GM12878 (cell line): ENCODE measurements around the gene SPINDOC. TPM values are rescaled to one million over a fixed set of nuclear protein-coding genes. Genes with fewer than 3 reads are reported as not detected.

ENCODE experiments used
- ATAC-seq: fragments of 200-7000 bp; cut with Tn5 transposase; 3 replicates; pipeline ENCODE4 v1.9.1; 2020; ENCODE audit warnings: mild to moderate bottlenecking, moderate library complexity
- BruUV-seq: library from RNA; stranded (reverse); fragments of 400-500 nt; replicated peaks from 2 replicates; lab custom pipeline; 2021; lab: Mats Ljungman, UMichigan
- CTCF ChIA-PET: fragments of 300-600 bp; sonication (Branson Sonifier 250); formaldehyde crosslinking; extraction: SDS; loops from one replicate; lab custom pipeline; 2021; ENCODE audit warnings: inconsistent platforms; lab: Yijun Ruan, JAX
- POLR2A ChIA-PET: fragments of 350-600 bp; formaldehyde crosslinking; extraction: SDS; loops from one replicate; lab custom pipeline; 2021; ENCODE audit warnings: inconsistent platforms; lab: Charles Lee
- RAD21 ChIA-PET: fragments of 300-600 bp; sonication (Branson Sonifier 250); formaldehyde crosslinking; loops from one replicate; lab custom pipeline; 2023; ENCODE audit warnings: antibody characterized with exemption; ENCODE audit not compliant: unreplicated experiment; lab: Charles Lee
- SMC1A ChIA-PET: fragments of 300-600 bp; sonication (Branson Sonifier 250); formaldehyde crosslinking; loops from one replicate; lab custom pipeline; 2023; ENCODE audit not compliant: unreplicated experiment, uncharacterized antibody; lab: Charles Lee
- DNase-seq: peaks from one replicate; pipeline ENCODE4 v3.0.0-alpha.2; 2011; ENCODE audit warnings: low read depth, low spot score
- FAIRE-seq: peaks from 3 replicates; lab custom pipeline; 2011; peaks lifted over from hg19 to GRCh38; lab: Jason Lieb, UNC
- H2AFZ ChIP-seq: 2 replicates; pipeline ENCODE4 v1.6.0; 2011; ENCODE audit warnings: low read depth, low read length, control low read depth; ENCODE audit not compliant: control insufficient read depth
- H3K27ac ChIP-seq: 2 replicates; pipeline ENCODE4 v1.5.1; 2011; ENCODE audit warnings: control low read depth; ENCODE audit not compliant: control insufficient read depth, insufficient read depth
- H3K27me3 ChIP-seq, 2 experiments: replicated peaks in 1 of 2; 2 replicates each; pipeline versions ENCODE4 v1.6.0 to v1.6.1; 2011; ENCODE audit warnings: low read length in 1 of 2; ENCODE audit not compliant: control insufficient read depth in 2 of 2, insufficient read depth in 2 of 2
- H3K36me3 ChIP-seq, 2 experiments: 2 replicates each; pipeline ENCODE4 v1.5.1; 2011; ENCODE audit warnings: low read length in 1 of 2; ENCODE audit not compliant: control insufficient read depth in 2 of 2, insufficient read depth in 2 of 2
- H3K4me1 ChIP-seq: 2 replicates; pipeline ENCODE4 v1.6.1; 2011; ENCODE audit warnings: mild to moderate bottlenecking, low read length, moderate library complexity, mixed read lengths; ENCODE audit not compliant: control insufficient read depth, insufficient read depth
- H3K4me2 ChIP-seq: 2 replicates; pipeline ENCODE4 v1.6.0; 2011; ENCODE audit warnings: control low read depth; ENCODE audit not compliant: control insufficient read depth, insufficient read depth
- H3K4me3 ChIP-seq: fragments of 200-600 bp; sonication (generic); 2 replicates; pipeline ENCODE4 v1.5.1; 2016
- H3K79me2 ChIP-seq: 2 replicates; pipeline ENCODE4 v1.6.0; 2011; ENCODE audit warnings: low read length; ENCODE audit not compliant: control insufficient read depth, insufficient read depth
- H3K9ac ChIP-seq: 2 replicates; pipeline ENCODE4 v1.8.0; 2011; ENCODE audit warnings: low read length, control low read depth, mixed read lengths; ENCODE audit not compliant: control insufficient read depth, insufficient read depth
- H3K9me3 ChIP-seq: replicated peaks from 3 replicates; pipeline ENCODE4 v1.5.1; 2011; ENCODE audit warnings: mild to moderate bottlenecking, low read length; ENCODE audit not compliant: control insufficient read depth, insufficient read depth
- H4K20me1 ChIP-seq: 2 replicates; pipeline ENCODE4 v1.6.0; 2011; ENCODE audit not compliant: control insufficient read depth, insufficient read depth
- ATF7 ChIP-seq: fragments of 450-650 bp; IDR thresholded peaks from 2 replicates; pipeline ENCODE4 v1.6.1; 2016; ENCODE audit warnings: low read depth, mild to moderate bottlenecking
- CBFB ChIP-seq: IDR thresholded peaks from 2 replicates; pipeline ENCODE4 v1.6.1; 2016; ENCODE audit warnings: antibody characterized with exemption, low read depth
- CHD1 ChIP-seq: IDR thresholded peaks from 2 replicates; pipeline ENCODE4 v1.6.1; 2012; ENCODE audit warnings: low read depth, low read length, improper control_type of control experiment
- E2F8 ChIP-seq: fragments of 450-650 bp; IDR thresholded peaks from 2 replicates; pipeline ENCODE4 v1.6.1; 2018; ENCODE audit warnings: mild to moderate bottlenecking, low read depth, moderate library complexity; ENCODE audit not compliant: partially characterized antibody
- EED ChIP-seq: sonication (generic); IDR thresholded peaks from 2 replicates; pipeline ENCODE4 v1.6.1; 2016; ENCODE audit warnings: antibody characterized with exemption, low read depth
- EGR1 ChIP-seq, 2 experiments: IDR thresholded peaks; 1 replicate in 1 of 2; 2 replicates in 1 of 2; pipeline ENCODE4 v1.6.1; 2011 to 2012; ENCODE audit warnings: low read depth in 2 of 2, low read length in 2 of 2, borderline replicate concordance in 1 of 2, mild to moderate bottlenecking in 1 of 2, moderate library complexity in 1 of 2
- KAT2A ChIP-seq: conservative IDR thresholded peaks from 2 replicates; pipeline ENCODE4 v1.6.1; 2011; ENCODE audit warnings: low read depth, low read length; ENCODE audit not compliant: control insufficient read depth
- POLR2AphosphoS2 ChIP-seq: IDR thresholded peaks from 2 replicates; pipeline ENCODE4 v1.6.1; 2011; ENCODE audit warnings: low read depth, mild to moderate bottlenecking, low read length, improper control_type of control experiment, moderate library complexity
- RCOR1 ChIP-seq: conservative IDR thresholded peaks from 2 replicates; pipeline ENCODE4 v1.6.1; 2012; ENCODE audit warnings: low read depth, low read length, improper control_type of control experiment
- SMC3 ChIP-seq: IDR thresholded peaks from 2 replicates; pipeline ENCODE4 v1.6.1; 2011; ENCODE audit warnings: low read length, improper control_type of control experiment, borderline replicate concordance
- TARDBP ChIP-seq: IDR thresholded peaks from 2 replicates; pipeline ENCODE4 v1.6.1; 2016; ENCODE audit warnings: borderline replicate concordance
- ZNF24 ChIP-seq: fragments of 450-650 bp; IDR thresholded peaks from 2 replicates; pipeline ENCODE4 v1.6.1; 2017; ENCODE audit warnings: antibody characterized with exemption, mild to moderate bottlenecking
- WGBS: methylation state at CpG from one replicate; pipeline ENCODE4 v1.1.6; 2016; ENCODE audit warnings: low lambda C conversion rate; ENCODE audit not compliant: insufficient replicate concordance, insufficient coverage; ENCODE audit errors: missing lambda C conversion rate; 5-methylcytosine and 5-hydroxymethylcytosine counted together
- in situ Hi-C: fragments of 300-500 bp; cut with MboI; formaldehyde crosslinking; loops from 9 replicates; pipeline ENCODE4 v1.14.3; 2018; ENCODE audit warnings: mixed read lengths
- intact Hi-C: fragments of 100-400 bp; cut with micrococcal nuclease; formaldehyde crosslinking; loops from one replicate; pipeline ENCODE4 v1.14.2; 2022; ENCODE audit not compliant: unreplicated experiment
- polyA plus RNA-seq, 11 experiments: library from polyadenylated mRNA; depleted of rRNA in 4 of 11; unstranded in 6 of 11; stranded (reverse) in 5 of 11; fragments of >200 nt; fragmentation: Nextera tagmentation in 4 of 11; fragmentation: Illumina TruSeq in 1 of 11; extraction: Ambion mirVana in 4 of 11; extraction: Trizol in 1 of 11; gene quantifications; 1 replicate in 1 of 11; 2 replicates in 10 of 11; pipeline versions ENCODE4 v1.2.1 to v1.2.3, GENCODE V29; 2011 to 2016; ENCODE audit warnings: inconsistent platforms in 2 of 11, missing spikeins in 2 of 11, low read depth in 1 of 11
- total RNA-seq, 4 experiments: library from RNA; depleted of rRNA in 3 of 4; stranded (reverse); fragments of >200 nt in 3 of 4; fragmentation: Illumina TruSeq in 1 of 4; extraction: Trizol in 1 of 4; gene quantifications; 2 replicates each; pipeline versions ENCODE4 v1.2.1 to v1.2.3, GENCODE V29; 2013 to 2021
- TF ChIP-seq, protein P1 (sequence below): IDR thresholded peaks from 2 replicates; pipeline ENCODE4 v1.6.1; 2012; ENCODE audit warnings: low read length, inconsistent platforms
- TF ChIP-seq, protein P2 (sequence below): fragments of 450-650 bp; IDR thresholded peaks from 2 replicates; pipeline ENCODE4 v1.6.1; 2018; ENCODE audit warnings: borderline replicate concordance, mild to moderate bottlenecking; ENCODE audit not compliant: partially characterized antibody
- TF ChIP-seq, protein P3 (sequence below): fragments of 450-650 bp; IDR thresholded peaks from 2 replicates; pipeline ENCODE4 v1.6.1; 2017; ENCODE audit warnings: low read depth, mild to moderate bottlenecking, moderate library complexity

SPINDOC gene
- total and polyA plus RNA-seq, 10 of the 15 experiments (the other 5 are each of a cell fraction or from before 2014, with no cell fraction given): 0.88 to 38.2 (median 16.9) TPM

DNA sequence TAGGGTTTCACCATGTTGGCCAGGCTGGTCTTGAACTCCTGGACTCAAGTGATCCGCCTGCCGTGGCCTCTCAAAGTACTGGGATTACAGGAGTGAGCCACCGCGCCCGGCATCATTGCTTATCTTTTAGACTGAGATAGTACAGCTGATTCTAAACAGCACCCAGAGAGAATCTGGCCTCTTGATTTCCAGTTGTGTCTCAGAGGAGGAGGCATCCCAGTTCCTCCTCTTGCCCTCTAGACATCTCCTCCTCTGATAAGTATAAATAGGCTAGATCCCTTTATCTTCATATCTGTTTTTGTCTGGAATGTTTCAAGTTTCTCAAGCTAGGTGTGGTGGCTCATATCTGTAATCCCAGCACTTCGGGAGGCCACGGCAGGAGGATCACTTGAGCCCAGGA lies 32.7 kb downstream of the SPINDOC start:
- intact Hi-C loops (no loop called here), in situ Hi-C loops (no loop called here)
- WGBS: 90% methylated on average over 7 of the region's 7 CpGs
- H2AFZ ChIP-seq: no peak overlapping the region
- ChIA-PET POLR2A (no interaction called here), RAD21 (interaction anchor here (0.7 kb wide), 1 partner anchor 78 kb away, joined by 3 read pairs; the partner anchor contains the start of gene ZFTA), SMC1A (interaction anchor here (0.9 to 18.4 kb wide), 2 partner anchors 9 to 102 kb away, joined by 4 to 234 read pairs; no protein-coding TSS in a partner anchor), CTCF (interaction anchor here (0.8 to 4.3 kb wide), 2 partner anchors 28 to 100 kb away, joined by 3 to 14 read pairs; no protein-coding TSS in a partner anchor)
- H3K9me3 ChIP-seq: no peaks in the 10 kb centered on the region
- no peaks in the 10 kb centered on the region for H3K27me3 ChIP-seq
- ATAC-seq: no peak
- DNase-seq: no peak
- H3K4me1 ChIP-seq: peaks cover 16% of the 10 kb centered on the region
- H4K20me1 ChIP-seq: peaks cover 7% of the 10 kb centered on the region
- no peak overlapping the region for H3K4me2 ChIP-seq
- no peak for FAIRE-seq
- no peak overlapping the region for H3K9ac ChIP-seq
- H3K79me2 ChIP-seq: peaks cover 78% of the 10 kb centered on the region
- H3K4me3 ChIP-seq: no peak overlapping the region
- H3K36me3 ChIP-seq: peaks cover 0 to 13% of the 10 kb centered on the region in 2 experiments; a peak in 3 of 4 replicates
- no peak overlapping the region for H3K27ac ChIP-seq
- no TSS peak for BruUV-seq
- TF ChIP-seq SMC3 (no peak), EGR1 (IDR thresholded peaks at IDR 0.05; ENCODE audit: borderline replicate concordance in 1 of 2, low read depth in 2 of 2, low read length in 2 of 2) (no peak), TARDBP (no peak), KAT2A (no peak), POLR2AphosphoS2 (no peak), RCOR1 (no peak), E2F8 (no peak), ZNF24 (no peak), CBFB (no peak), EED (no peak), ATF7 (no peak), CHD1 (no peak)
- TF ChIP-seq, protein P1, sequence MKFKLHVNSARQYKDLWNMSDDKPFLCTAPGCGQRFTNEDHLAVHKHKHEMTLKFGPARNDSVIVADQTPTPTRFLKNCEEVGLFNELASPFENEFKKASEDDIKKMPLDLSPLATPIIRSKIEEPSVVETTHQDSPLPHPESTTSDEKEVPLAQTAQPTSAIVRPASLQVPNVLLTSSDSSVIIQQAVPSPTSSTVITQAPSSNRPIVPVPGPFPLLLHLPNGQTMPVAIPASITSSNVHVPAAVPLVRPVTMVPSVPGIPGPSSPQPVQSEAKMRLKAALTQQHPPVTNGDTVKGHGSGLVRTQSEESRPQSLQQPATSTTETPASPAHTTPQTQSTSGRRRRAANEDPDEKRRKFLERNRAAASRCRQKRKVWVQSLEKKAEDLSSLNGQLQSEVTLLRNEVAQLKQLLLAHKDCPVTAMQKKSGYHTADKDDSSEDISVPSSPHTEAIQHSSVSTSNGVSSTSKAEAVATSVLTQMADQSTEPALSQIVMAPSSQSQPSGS: no peak
- TF ChIP-seq, protein P2, sequence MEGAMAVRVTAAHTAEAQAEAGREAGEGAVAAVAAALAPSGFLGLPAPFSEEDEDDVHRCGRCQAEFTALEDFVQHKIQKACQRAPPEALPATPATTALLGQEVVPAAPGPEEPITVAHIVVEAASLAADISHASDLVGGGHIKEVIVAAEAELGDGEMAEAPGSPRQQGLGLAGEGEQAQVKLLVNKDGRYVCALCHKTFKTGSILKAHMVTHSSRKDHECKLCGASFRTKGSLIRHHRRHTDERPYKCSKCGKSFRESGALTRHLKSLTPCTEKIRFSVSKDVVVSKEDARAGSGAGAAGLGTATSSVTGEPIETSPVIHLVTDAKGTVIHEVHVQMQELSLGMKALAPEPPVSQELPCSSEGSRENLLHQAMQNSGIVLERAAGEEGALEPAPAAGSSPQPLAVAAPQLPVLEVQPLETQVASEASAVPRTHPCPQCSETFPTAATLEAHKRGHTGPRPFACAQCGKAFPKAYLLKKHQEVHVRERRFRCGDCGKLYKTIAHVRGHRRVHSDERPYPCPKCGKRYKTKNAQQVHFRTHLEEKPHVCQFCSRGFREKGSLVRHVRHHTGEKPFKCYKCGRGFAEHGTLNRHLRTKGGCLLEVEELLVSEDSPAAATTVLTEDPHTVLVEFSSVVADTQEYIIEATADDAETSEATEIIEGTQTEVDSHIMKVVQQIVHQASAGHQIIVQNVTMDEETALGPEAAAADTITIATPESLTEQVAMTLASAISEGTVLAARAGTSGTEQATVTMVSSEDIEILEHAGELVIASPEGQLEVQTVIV: no peak
- TF ChIP-seq, protein P3, sequence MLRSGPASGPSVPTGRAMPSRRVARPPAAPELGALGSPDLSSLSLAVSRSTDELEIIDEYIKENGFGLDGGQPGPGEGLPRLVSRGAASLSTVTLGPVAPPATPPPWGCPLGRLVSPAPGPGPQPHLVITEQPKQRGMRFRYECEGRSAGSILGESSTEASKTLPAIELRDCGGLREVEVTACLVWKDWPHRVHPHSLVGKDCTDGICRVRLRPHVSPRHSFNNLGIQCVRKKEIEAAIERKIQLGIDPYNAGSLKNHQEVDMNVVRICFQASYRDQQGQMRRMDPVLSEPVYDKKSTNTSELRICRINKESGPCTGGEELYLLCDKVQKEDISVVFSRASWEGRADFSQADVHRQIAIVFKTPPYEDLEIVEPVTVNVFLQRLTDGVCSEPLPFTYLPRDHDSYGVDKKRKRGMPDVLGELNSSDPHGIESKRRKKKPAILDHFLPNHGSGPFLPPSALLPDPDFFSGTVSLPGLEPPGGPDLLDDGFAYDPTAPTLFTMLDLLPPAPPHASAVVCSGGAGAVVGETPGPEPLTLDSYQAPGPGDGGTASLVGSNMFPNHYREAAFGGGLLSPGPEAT: no peak
